Measurements from ENCODE around the gene PLCB4. TPM values are rescaled to one million over a fixed set of nuclear protein-coding genes. Genes with fewer than 3 reads are reported as not detected.

Gene PLCB4
- total RNA-seq, 1 donor from 2014 or later: 1.6 TPM

- Histone ChIP-seq H3K27me3 (ENCODE audit: control insufficient read depth, insufficient read depth, low read length) (no peaks in the 10 kb centered on the region), H3K4me3 (ENCODE audit: low read depth, low read length) (no peak overlapping the region), H3K36me3 (ENCODE audit: control insufficient read depth, insufficient read depth, low read length) (no peaks in the 10 kb centered on the region)
- no peak for FAIRE-seq
- TF ChIP-seq CTCF (IDR thresholded peaks at IDR 0.05; ENCODE audit: insufficient read depth, low read length, severe bottlenecking): no peak
- DNase-seq (ENCODE audit: low read depth): peak; percentile 34
These were observed 9.0 kb upstream of the PLCB4 start for GRCh38 chr20:9059931-9060330.

- no peaks in the 10 kb centered on the region for H3K36me3 ChIP-seq (ENCODE audit: control insufficient read depth, insufficient read depth, low read length)
- no peak for TF ChIP-seq CTCF (IDR thresholded peaks at IDR 0.05; ENCODE audit: insufficient read depth, low read length, severe bottlenecking)
- H3K27me3 ChIP-seq (ENCODE audit: control insufficient read depth, insufficient read depth, low read length): no peaks in the 10 kb centered on the region
- no peak for FAIRE-seq
- no peak for DNase-seq (ENCODE audit: low read depth)
- no peak overlapping the region for H3K4me3 ChIP-seq (ENCODE audit: low read depth, low read length)
These were observed 7.5 kb upstream of the PLCB4 start for GRCh38 chr20:9061434-9061833.

GRCh38 chr20:9062066-9062465, 6.8 kb upstream of the PLCB4 start:
- H3K36me3 ChIP-seq (ENCODE audit: control insufficient read depth, insufficient read depth, low read length): no peaks in the 10 kb centered on the region
- peak; percentile 87 for DNase-seq (ENCODE audit: low read depth)
- H3K4me3 ChIP-seq (ENCODE audit: low read depth, low read length): no peak overlapping the region
- H3K27me3 ChIP-seq (ENCODE audit: control insufficient read depth, insufficient read depth, low read length): no peaks in the 10 kb centered on the region
- no peak for TF ChIP-seq CTCF (IDR thresholded peaks at IDR 0.05; ENCODE audit: insufficient read depth, low read length, severe bottlenecking)
- FAIRE-seq: no peak

GRCh38 chr20:9066191-9066590, 2.7 kb upstream of the PLCB4 start:
- TF ChIP-seq CTCF (IDR thresholded peaks at IDR 0.05; ENCODE audit: insufficient read depth, low read length, severe bottlenecking): no peak
- H3K4me3 ChIP-seq (ENCODE audit: low read depth, low read length): no peak overlapping the region
- no peaks in the 10 kb centered on the region for H3K36me3 ChIP-seq (ENCODE audit: control insufficient read depth, insufficient read depth, low read length)
- FAIRE-seq: no peak
- no peaks in the 10 kb centered on the region for H3K27me3 ChIP-seq (ENCODE audit: control insufficient read depth, insufficient read depth, low read length)
- peak; percentile 63 for DNase-seq (ENCODE audit: low read depth)

GRCh38 chr20:9068233-9068801, 570 bp upstream of the PLCB4 start:
- no peak for FAIRE-seq
- Histone ChIP-seq H3K27me3 (ENCODE audit: control insufficient read depth, insufficient read depth, low read length) (no peaks in the 10 kb centered on the region), H3K36me3 (ENCODE audit: control insufficient read depth, insufficient read depth, low read length) (no peaks in the 10 kb centered on the region), H3K4me3 (ENCODE audit: low read depth, low read length) (peak overlapping the region; percentile 61)
- no peak for DNase-seq (ENCODE audit: low read depth)
- no peak for TF ChIP-seq CTCF (IDR thresholded peaks at IDR 0.05; ENCODE audit: insufficient read depth, low read length, severe bottlenecking)

- H3K4me3 ChIP-seq (ENCODE audit: low read depth, low read length): no peak overlapping the region
- no peak for DNase-seq (ENCODE audit: low read depth)
- FAIRE-seq: no peak
- TF ChIP-seq CTCF (IDR thresholded peaks at IDR 0.05; ENCODE audit: insufficient read depth, low read length, severe bottlenecking): no peak
- H3K36me3 ChIP-seq (ENCODE audit: control insufficient read depth, insufficient read depth, low read length): no peaks in the 10 kb centered on the region
- H3K27me3 ChIP-seq (ENCODE audit: control insufficient read depth, insufficient read depth, low read length): no peaks in the 10 kb centered on the region
These were observed 1.4 kb downstream of the PLCB4 start for GRCh38 chr20:9070304-9070703.
